Panc1 (cell line): ENCODE measurements around the gene COMMD7. TPM values are rescaled to one million over a fixed set of nuclear protein-coding genes. Genes with fewer than 3 reads are reported as not detected.
A peak's percentile ranks its signal among the peaks of the same experiment; 100 is the strongest.

Source experiments
- ATAC-seq: fragments of 200-7000 bp; cut with Tn5 transposase; 2 replicates; pipeline ENCODE4 v1.9.1; 2020; ENCODE audit warnings: mild to moderate bottlenecking, moderate library complexity
- BruUV-seq: library from RNA; stranded (reverse); fragments of 400-500 nt; replicated peaks from 2 replicates; lab custom pipeline; 2021; lab: Mats Ljungman, UMichigan
- CTCF ChIA-PET: fragments of 300-600 bp; sonication (Branson Sonifier 250); formaldehyde crosslinking; loops from one replicate; lab custom pipeline; 2022; ENCODE audit warnings: antibody characterized with exemption; lab: Charles Lee
- POLR2A ChIA-PET: fragments of 300-600 bp; sonication (Branson Sonifier 250); formaldehyde crosslinking; loops from one replicate; lab custom pipeline; 2022; ENCODE audit warnings: antibody characterized with exemption; lab: Charles Lee
- DNase-seq: peaks from one replicate; pipeline ENCODE4 v3.0.0-alpha.2; 2010; ENCODE audit warnings: low read depth, low spot score
- H3K27ac ChIP-seq: 2 replicates; pipeline ENCODE4 v1.5.1; 2011; ENCODE audit warnings: mild to moderate bottlenecking, low read length, inconsistent platforms
- H3K27me3 ChIP-seq: fragments of 200-500 bp; sonication (Bioruptor generic); 2 replicates; pipeline ENCODE4 v1.6.0; 2014; ENCODE audit warnings: low read length, inconsistent platforms; ENCODE audit not compliant: control insufficient read depth, insufficient read depth
- H3K36me3 ChIP-seq: fragments of 200-500 bp; sonication (Bioruptor generic); 2 replicates; pipeline ENCODE4 v1.5.1; 2014; ENCODE audit warnings: inconsistent platforms, mild to moderate bottlenecking, low read length, moderate library complexity; ENCODE audit not compliant: control insufficient read depth, insufficient read depth
- H3K4me1 ChIP-seq: 2 replicates; pipeline ENCODE4 v1.5.1; 2011; ENCODE audit warnings: inconsistent platforms, mild to moderate bottlenecking, low read length, moderate library complexity; ENCODE audit not compliant: control insufficient read depth, insufficient read depth
- H3K4me3 ChIP-seq, 2 experiments: 2 replicates each; pipeline ENCODE4 v1.5.1; 2011 to 2012; ENCODE audit warnings: low read depth in 2 of 2, low read length in 2 of 2, mild to moderate bottlenecking in 2 of 2, inconsistent platforms in 1 of 2, moderate library complexity in 1 of 2
- H3K9me3 ChIP-seq: fragments of 200-500 bp; sonication (Bioruptor generic); 2 replicates; pipeline ENCODE4 v1.5.1; 2014; ENCODE audit warnings: low read depth, mild to moderate bottlenecking, inconsistent platforms, low read length, moderate library complexity; ENCODE audit not compliant: control insufficient read depth, insufficient read depth
- CTCF ChIP-seq: fragments of 450-650 bp; IDR thresholded peaks from 2 replicates; pipeline ENCODE4 v1.5.1; 2017; ENCODE audit warnings: mild to moderate bottlenecking
- POLR2AphosphoS5 ChIP-seq: IDR thresholded peaks from 2 replicates; pipeline ENCODE4 v1.6.1; 2012; ENCODE audit warnings: mild to moderate bottlenecking, low read depth, low read length, moderate library complexity
- REST ChIP-seq, 2 experiments: IDR thresholded peaks; 2 replicates each; pipeline ENCODE4 v1.6.1; 2011 to 2012; ENCODE audit warnings: low read depth in 2 of 2, control low read depth in 1 of 2, low read length in 1 of 2, mild to moderate bottlenecking in 1 of 2, moderate library complexity in 1 of 2; ENCODE audit not compliant: insufficient read depth in 1 of 2
- SIN3A ChIP-seq: IDR thresholded peaks from 2 replicates; pipeline ENCODE4 v1.6.1; 2012; ENCODE audit warnings: low read depth, mild to moderate bottlenecking, low read length, moderate library complexity, borderline replicate concordance; ENCODE audit not compliant: insufficient read depth
- TCF7L2 ChIP-seq: IDR thresholded peaks from 2 replicates; pipeline ENCODE4 v1.6.1; 2011; ENCODE audit warnings: mild to moderate bottlenecking, low read depth, low read length, inconsistent platforms
- in situ Hi-C: cut with HindIII; loops from 2 replicates; pipeline ENCODE4 v1.10.0; 2016; ENCODE audit warnings: low sequenced_read_pairs, low pct_unique_long_range_greater_than_20kb
- intact Hi-C: fragments of 100-400 bp; cut with micrococcal nuclease; formaldehyde crosslinking; loops from one replicate; pipeline ENCODE4 v1.10.0; 2022; ENCODE audit not compliant: unreplicated experiment
- total RNA-seq: library from RNA; stranded (reverse); gene quantifications from one replicate; pipeline ENCODE4 v1.2.1, GENCODE V29; 2021; ENCODE audit not compliant: unreplicated experiment

The COMMD7 gene
- total RNA-seq, 1 experiment from 2014 or later: 24.8 TPM

GRCh38 chr20:32749914-32750637, 6.8 kb upstream of the COMMD7 start:
- H3K27ac ChIP-seq: no peak overlapping the region
- BruUV-seq: no TSS peak
- no peaks in the 10 kb centered on the region for H3K36me3 ChIP-seq
- H3K27me3 ChIP-seq: no peaks in the 10 kb centered on the region
- POLR2A ChIA-PET: no interaction called here
- CTCF ChIA-PET: no interaction called here
- no peak overlapping the region for H3K4me3 ChIP-seq
- no peak for TF ChIP-seq POLR2AphosphoS5
- no peak for TF ChIP-seq CTCF
- no peak for TF ChIP-seq SIN3A
- TF ChIP-seq REST (IDR thresholded peaks at IDR 0.05; ENCODE audit: insufficient read depth in 1 of 2, low read depth in 2 of 2, low read length in 1 of 2): no peak
- TF ChIP-seq TCF7L2: no peak
- in situ Hi-C loops: no loop called here
- no peaks in the 10 kb centered on the region for H3K4me1 ChIP-seq
- no peaks in the 10 kb centered on the region for H3K9me3 ChIP-seq
- intact Hi-C loops: no loop called here
- no peak for DNase-seq
- ATAC-seq: no peak

DNA sequence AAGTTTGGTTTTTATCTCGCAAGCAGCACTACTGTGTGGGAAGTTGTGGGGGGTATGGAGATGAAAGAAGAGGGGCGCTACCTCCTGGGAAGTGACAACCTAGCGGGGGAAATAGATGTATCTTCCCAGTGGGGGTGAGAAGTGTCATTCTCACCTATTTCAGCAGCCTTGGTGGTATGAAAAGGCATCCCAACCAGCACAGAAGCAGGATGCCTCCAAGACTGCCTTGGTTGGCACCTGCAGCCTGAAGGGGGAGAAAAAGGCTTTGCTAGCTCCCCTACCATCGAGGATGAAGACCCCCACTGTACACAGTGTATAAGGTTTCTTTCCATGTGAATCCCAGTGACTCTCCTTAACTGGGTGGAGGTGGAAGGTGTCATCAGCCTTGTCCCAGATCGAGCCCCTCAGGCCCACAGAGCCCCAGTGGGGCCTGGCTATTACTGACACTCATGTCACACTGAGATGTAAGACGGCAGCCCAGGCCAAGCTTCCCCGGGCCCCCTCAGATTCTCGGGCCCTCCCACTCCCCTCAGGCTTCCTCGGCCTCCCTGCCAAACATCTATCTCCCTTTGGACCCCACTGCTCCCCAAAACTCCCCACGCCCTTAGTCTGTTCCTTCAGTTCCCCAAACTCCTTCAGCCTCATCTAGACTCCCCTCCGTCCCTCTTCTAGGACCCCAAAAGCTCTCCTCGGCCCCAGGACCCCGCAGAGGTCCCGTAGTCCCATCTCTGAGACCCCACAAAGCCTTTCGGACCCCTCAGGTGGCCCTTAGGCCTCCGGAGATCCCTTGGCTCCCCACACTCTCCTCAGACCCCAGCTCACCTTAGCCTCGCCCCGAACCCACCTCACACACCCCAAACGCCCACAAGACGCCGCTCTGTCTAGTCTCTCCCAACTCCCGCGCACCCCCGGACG, 688 bp downstream of the COMMD7 start:
- CTCF ChIA-PET: interaction anchor here (1.9 kb wide), 1 partner anchor 36 kb away, joined by 11 read pairs; no protein-coding TSS in a partner anchor
- no peak for TF ChIP-seq TCF7L2
- no peak for TF ChIP-seq POLR2AphosphoS5
- no peak for TF ChIP-seq REST (IDR thresholded peaks at IDR 0.05; ENCODE audit: insufficient read depth in 1 of 2, low read depth in 2 of 2, low read length in 1 of 2)
- TF ChIP-seq SIN3A: no peak
- TF ChIP-seq CTCF: no peak
- in situ Hi-C loops (no loop called here), intact Hi-C loops (no loop called here)
- POLR2A ChIA-PET: no interaction called here
- Histone ChIP-seq H3K27ac (peak overlapping the region; percentile 74), H3K27me3 (no peaks in the 10 kb centered on the region), H3K4me1 (peaks cover 7% of the 10 kb centered on the region; the same call in 1 of the 2 replicates), H3K9me3 (no peaks in the 10 kb centered on the region), H3K4me3 (peak overlapping the region; percentile 57 to 63), H3K36me3 (no peaks in the 10 kb centered on the region)
- ATAC-seq (peak; percentile 31), DNase-seq (no peak)
- TSS peak; percentile 74 for BruUV-seq
